IPS-20b (cell line): ENCODE data around the gene ABR.

Experiments
- H3K27ac ChIP-seq: one replicate; pipeline ENCODE4 v1.5.1; 2013; ENCODE audit warnings: low read length
- H3K27me3 ChIP-seq: 2 replicates; pipeline ENCODE4 v1.6.1; 2013; ENCODE audit warnings: mild to moderate bottlenecking, low read length, inconsistent platforms; ENCODE audit not compliant: insufficient read depth
- H3K36me3 ChIP-seq: 2 replicates; pipeline ENCODE4 v1.6.1; 2013; ENCODE audit warnings: low read depth, mild to moderate bottlenecking, inconsistent platforms, low read length, moderate library complexity; ENCODE audit not compliant: insufficient read depth
- H3K4me1 ChIP-seq: 2 replicates; pipeline ENCODE4 v1.6.1; 2013; ENCODE audit warnings: mild to moderate bottlenecking, control low read depth, inconsistent platforms, low read length, moderate library complexity; ENCODE audit not compliant: insufficient read depth
- H3K4me3 ChIP-seq: 2 replicates; pipeline ENCODE4 v1.5.1; 2013; ENCODE audit warnings: mild to moderate bottlenecking, low read length, inconsistent platforms
- H3K9ac ChIP-seq: 2 replicates; pipeline ENCODE4 v1.6.1; 2013; ENCODE audit warnings: low read depth, mild to moderate bottlenecking, inconsistent platforms, low read length, moderate library complexity
- H3K9me3 ChIP-seq: 2 replicates; pipeline ENCODE4 v1.6.1; 2013; ENCODE audit warnings: mild to moderate bottlenecking, low read depth, low read length, inconsistent platforms; ENCODE audit not compliant: insufficient read depth

Gene ABR

GRCh38 chr17:1041746-1042145 is 138.0 kb downstream of the ABR start:
- H3K4me3 ChIP-seq: no peak overlapping the region
- H3K27me3 ChIP-seq: no peaks in the 10 kb centered on the region
- H3K36me3 ChIP-seq: no peaks in the 10 kb centered on the region
- no peaks in the 10 kb centered on the region for H3K4me1 ChIP-seq
- no peak overlapping the region for H3K9ac ChIP-seq
- no peak overlapping the region for H3K27ac ChIP-seq
- H3K9me3 ChIP-seq: no peaks in the 10 kb centered on the region

- H3K4me3 ChIP-seq: no peak overlapping the region
- no peak overlapping the region for H3K27ac ChIP-seq
- no peaks in the 10 kb centered on the region for H3K9me3 ChIP-seq
- H3K4me1 ChIP-seq: no peaks in the 10 kb centered on the region
- H3K27me3 ChIP-seq: no peaks in the 10 kb centered on the region
- no peak overlapping the region for H3K9ac ChIP-seq
- H3K36me3 ChIP-seq: no peaks in the 10 kb centered on the region
These were observed 139.6 kb downstream of the ABR start for GRCh38 chr17:1040216-1040600.

- Histone ChIP-seq H3K27me3 (no peaks in the 10 kb centered on the region), H3K9me3 (no peaks in the 10 kb centered on the region), H3K27ac (no peak overlapping the region), H3K36me3 (no peaks in the 10 kb centered on the region), H3K4me3 (no peak overlapping the region), H3K9ac (no peak overlapping the region), H3K4me1 (no peaks in the 10 kb centered on the region)
These were observed 140.1 kb downstream of the ABR start for GRCh38 chr17:1039511-1040215.

- Histone ChIP-seq H3K36me3 (no peaks in the 10 kb centered on the region), H3K4me3 (no peak overlapping the region), H3K4me1 (no peaks in the 10 kb centered on the region), H3K27ac (no peak overlapping the region), H3K9me3 (no peaks in the 10 kb centered on the region), H3K27me3 (no peaks in the 10 kb centered on the region), H3K9ac (no peak overlapping the region)
These were observed 140.7 kb downstream of the ABR start for GRCh38 chr17:1039123-1039507.

GRCh38 chr17:1038459-1039122 is 141.2 kb downstream of the ABR start:
- Histone ChIP-seq H3K4me3 (no peak overlapping the region), H3K4me1 (no peaks in the 10 kb centered on the region), H3K9me3 (no peaks in the 10 kb centered on the region), H3K27ac (no peak overlapping the region), H3K9ac (no peak overlapping the region), H3K27me3 (no peaks in the 10 kb centered on the region), H3K36me3 (no peaks in the 10 kb centered on the region)

- H3K36me3 ChIP-seq: no peaks in the 10 kb centered on the region
- no peak overlapping the region for H3K9ac ChIP-seq
- no peak overlapping the region for H3K27ac ChIP-seq
- H3K4me3 ChIP-seq: no peak overlapping the region
- no peaks in the 10 kb centered on the region for H3K9me3 ChIP-seq
- H3K4me1 ChIP-seq: peaks cover 4% of the 10 kb centered on the region; the same call in 1 of the 2 replicates
- H3K27me3 ChIP-seq: peaks cover 10% of the 10 kb centered on the region
These were observed 142.4 kb downstream of the ABR start for GRCh38 chr17:1037238-1037879.

- Histone ChIP-seq H3K36me3 (no peaks in the 10 kb centered on the region), H3K9me3 (no peaks in the 10 kb centered on the region), H3K27ac (no peak overlapping the region), H3K4me3 (no peak overlapping the region), H3K27me3 (peaks cover 15% of the 10 kb centered on the region), H3K4me1 (peaks cover 4% of the 10 kb centered on the region; the same call in 1 of the 2 replicates), H3K9ac (no peak overlapping the region)
These were observed 142.9 kb downstream of the ABR start for GRCh38 chr17:1036845-1037237.

GRCh38 chr17:1036171-1036844 is 143.5 kb downstream of the ABR start:
- no peak overlapping the region for H3K4me3 ChIP-seq
- no peaks in the 10 kb centered on the region for H3K36me3 ChIP-seq
- H3K4me1 ChIP-seq: peaks cover 4% of the 10 kb centered on the region; the same call in 1 of the 2 replicates
- H3K9me3 ChIP-seq: no peaks in the 10 kb centered on the region
- no peak overlapping the region for H3K9ac ChIP-seq
- H3K27me3 ChIP-seq: peaks cover 15% of the 10 kb centered on the region
- no peak overlapping the region for H3K27ac ChIP-seq

GRCh38 chr17:1035546-1036170 is 144.1 kb downstream of the ABR start:
- Histone ChIP-seq H3K4me1 (peaks cover 4% of the 10 kb centered on the region; the same call in 1 of the 2 replicates), H3K4me3 (no peak overlapping the region), H3K27ac (no peak overlapping the region), H3K9ac (no peak overlapping the region), H3K36me3 (no peaks in the 10 kb centered on the region), H3K27me3 (peaks cover 22% of the 10 kb centered on the region), H3K9me3 (no peaks in the 10 kb centered on the region)

GRCh38 chr17:1034652-1035210 is 145.1 kb downstream of the ABR start:
- H3K36me3 ChIP-seq: no peaks in the 10 kb centered on the region
- no peak overlapping the region for H3K9ac ChIP-seq
- H3K4me3 ChIP-seq: no peak overlapping the region
- no peaks in the 10 kb centered on the region for H3K9me3 ChIP-seq
- peaks cover 4% of the 10 kb centered on the region; the same call in 1 of the 2 replicates for H3K4me1 ChIP-seq
- H3K27ac ChIP-seq: no peak overlapping the region
- peaks cover 27% of the 10 kb centered on the region for H3K27me3 ChIP-seq

- peaks cover 27% of the 10 kb centered on the region for H3K27me3 ChIP-seq
- H3K36me3 ChIP-seq: no peaks in the 10 kb centered on the region
- H3K9me3 ChIP-seq: no peaks in the 10 kb centered on the region
- H3K9ac ChIP-seq: no peak overlapping the region
- no peak overlapping the region for H3K27ac ChIP-seq
- peaks cover 4% of the 10 kb centered on the region; the same call in 1 of the 2 replicates for H3K4me1 ChIP-seq
- no peak overlapping the region for H3K4me3 ChIP-seq
These were observed 146.3 kb downstream of the ABR start for GRCh38 chr17:1033503-1033902.
